ENCODE measurements around the gene TFF1.

DNA sequence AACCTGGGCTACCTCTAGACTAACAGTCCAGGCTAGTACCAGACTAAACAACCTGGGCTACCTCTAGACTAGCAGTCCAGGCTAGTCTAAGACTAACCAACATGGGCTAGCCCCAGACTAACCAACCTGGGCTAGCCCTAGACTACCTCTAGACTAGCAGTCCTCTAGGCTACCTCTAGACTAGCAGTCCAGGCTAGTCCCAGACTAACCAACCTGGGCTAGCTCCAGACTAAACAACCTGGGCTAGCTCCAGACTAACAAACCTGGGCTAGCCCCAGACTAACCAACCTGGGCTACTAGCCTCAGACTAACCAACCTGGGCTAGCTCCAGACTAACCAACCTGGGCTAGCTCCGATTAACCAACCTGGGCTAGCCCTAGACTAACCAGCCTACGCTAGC lies 17.6 kb downstream of the TFF1 start:
- TF ChIP-seq CTCF (IDR thresholded peaks at IDR 0.05; ENCODE audit: low read length): no peak
- no peak for TF ChIP-seq EZH2 (IDR thresholded peaks at IDR 0.05; ENCODE audit: borderline replicate concordance, low read length)

Measured in OCI-LY1 (cell line).